ENCODE results near the gene TNNT3. TPM values are rescaled to one million over a fixed set of nuclear protein-coding genes. Genes with fewer than 3 reads are reported as not detected.

The TNNT3 gene
- total RNA-seq, 1 experiment from 2014 or later = 0.71 TPM

DNA sequence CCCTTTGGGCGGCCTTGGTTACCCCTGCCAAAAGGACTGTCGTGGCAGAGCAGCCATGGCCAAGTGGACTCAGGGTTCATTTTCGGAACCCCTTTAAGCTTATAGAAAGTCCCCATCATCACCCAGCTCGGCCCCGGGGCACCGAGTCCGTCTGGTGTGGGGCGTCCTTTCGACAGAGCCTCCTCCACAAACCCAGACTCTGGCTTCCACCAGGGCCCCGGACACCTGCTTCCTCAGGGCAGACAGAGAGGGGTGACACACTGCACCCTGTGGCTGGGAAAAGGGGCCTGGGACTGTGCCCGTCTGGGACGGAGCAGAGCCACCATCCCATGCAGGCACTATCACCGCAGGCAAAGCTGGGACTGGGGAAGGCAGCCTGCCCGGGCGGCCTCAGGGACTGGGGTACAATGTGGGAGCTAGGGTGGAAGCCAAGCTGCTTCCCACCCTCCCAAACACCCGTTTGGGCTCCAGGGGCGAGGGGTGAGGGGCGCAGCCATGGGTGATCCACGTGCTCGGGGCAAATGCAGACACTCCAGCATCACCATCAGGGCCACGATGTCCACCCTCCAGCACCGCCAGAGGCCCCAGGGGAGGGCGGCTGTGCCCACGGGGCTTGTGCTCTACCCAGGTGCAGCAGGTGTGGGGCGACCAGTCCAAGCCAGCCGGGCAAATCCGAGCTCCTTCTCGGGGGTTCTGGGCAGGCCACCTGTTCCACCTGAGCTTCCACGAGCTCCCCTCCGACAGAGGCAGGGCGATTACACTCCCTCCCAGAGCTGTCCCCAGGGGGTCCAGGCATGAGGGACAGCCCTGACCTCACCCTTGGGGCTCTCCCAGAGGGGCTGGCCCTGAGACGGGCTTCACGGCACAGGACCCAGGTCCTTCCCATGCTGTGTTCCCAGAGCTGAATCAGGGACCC lies 15.9 kb downstream of the TNNT3 start:
- Histone ChIP-seq H4K20me1 (ENCODE audit: insufficient read depth) (no peaks in the 10 kb centered on the region), H3K9me3 (ENCODE audit: control insufficient read depth in 1 of 2, insufficient read depth in 1 of 2, low read depth in 1 of 2, low read length in 2 of 2) (no peaks in the 10 kb centered on the region), H3K4me1 (ENCODE audit: control insufficient read depth in 1 of 2, insufficient read depth in 2 of 2, low read length in 2 of 2) (no peaks in the 10 kb centered on the region), H3K27ac (ENCODE audit: low read depth, low read length) (no peak overlapping the region), H3K4me2 (ENCODE audit: low read length) (no peak overlapping the region), H3K27me3 (ENCODE audit: insufficient read depth, low read length) (no peaks in the 10 kb centered on the region), H2AFZ (ENCODE audit: low read depth, low read length, poor library complexity, severe bottlenecking) (no peak overlapping the region), H3K4me3 (replicated peaks in 1 of 2; ENCODE audit: low read depth in 1 of 2, low read length in 2 of 2) (no peak overlapping the region), H3K79me2 (ENCODE audit: insufficient read depth, low read length) (no peaks in the 10 kb centered on the region), H3K9me2 (ENCODE audit: insufficient read depth) (no peaks in the 10 kb centered on the region), H3K36me3 (ENCODE audit: control insufficient read depth in 1 of 2, insufficient read depth in 2 of 2, low read length in 2 of 2) (no peaks in the 10 kb centered on the region), H3K9ac (ENCODE audit: low read length) (no peak overlapping the region)
- POLR2A ChIA-PET = no interaction called here
- BruUV-seq (replicated peaks) = no TSS peak
- ATAC-seq (no peak), DNase-seq (ENCODE audit: low read depth, low spot score) (no peak)
- intact Hi-C loops (cut with micrococcal nuclease) = no loop called here
- RAD21 ChIA-PET (ENCODE audit: low non-redundant PET in 1 of 2, low total read pairs in 2 of 2, uncharacterized antibody in 2 of 2, unreplicated experiment in 2 of 2) = no interaction called here
- no peak for TF ChIP-seq EZH2phosphoT487 (IDR thresholded peaks at IDR 0.05; ENCODE audit: borderline replicate concordance)
- no peak for TF ChIP-seq SIN3A (IDR thresholded peaks at IDR 0.05; ENCODE audit: low read depth)
- TF ChIP-seq, protein P1, sequence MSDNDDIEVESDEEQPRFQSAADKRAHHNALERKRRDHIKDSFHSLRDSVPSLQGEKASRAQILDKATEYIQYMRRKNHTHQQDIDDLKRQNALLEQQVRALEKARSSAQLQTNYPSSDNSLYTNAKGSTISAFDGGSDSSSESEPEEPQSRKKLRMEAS (IDR thresholded peaks at IDR 0.05) = no peak
- no peak for TF ChIP-seq RAD21 (IDR thresholded peaks at IDR 0.05; ENCODE audit: low read depth)
- no peak for TF ChIP-seq TCF7L2 (IDR thresholded peaks at IDR 0.05; ENCODE audit: borderline replicate concordance, extremely low read depth, insufficient read depth, insufficient read length)
- no peak for TF ChIP-seq YY1 (IDR thresholded peaks at IDR 0.05; ENCODE audit: extremely low read depth, insufficient replicate concordance, low read depth, low read length)
- TF ChIP-seq, protein P2, sequence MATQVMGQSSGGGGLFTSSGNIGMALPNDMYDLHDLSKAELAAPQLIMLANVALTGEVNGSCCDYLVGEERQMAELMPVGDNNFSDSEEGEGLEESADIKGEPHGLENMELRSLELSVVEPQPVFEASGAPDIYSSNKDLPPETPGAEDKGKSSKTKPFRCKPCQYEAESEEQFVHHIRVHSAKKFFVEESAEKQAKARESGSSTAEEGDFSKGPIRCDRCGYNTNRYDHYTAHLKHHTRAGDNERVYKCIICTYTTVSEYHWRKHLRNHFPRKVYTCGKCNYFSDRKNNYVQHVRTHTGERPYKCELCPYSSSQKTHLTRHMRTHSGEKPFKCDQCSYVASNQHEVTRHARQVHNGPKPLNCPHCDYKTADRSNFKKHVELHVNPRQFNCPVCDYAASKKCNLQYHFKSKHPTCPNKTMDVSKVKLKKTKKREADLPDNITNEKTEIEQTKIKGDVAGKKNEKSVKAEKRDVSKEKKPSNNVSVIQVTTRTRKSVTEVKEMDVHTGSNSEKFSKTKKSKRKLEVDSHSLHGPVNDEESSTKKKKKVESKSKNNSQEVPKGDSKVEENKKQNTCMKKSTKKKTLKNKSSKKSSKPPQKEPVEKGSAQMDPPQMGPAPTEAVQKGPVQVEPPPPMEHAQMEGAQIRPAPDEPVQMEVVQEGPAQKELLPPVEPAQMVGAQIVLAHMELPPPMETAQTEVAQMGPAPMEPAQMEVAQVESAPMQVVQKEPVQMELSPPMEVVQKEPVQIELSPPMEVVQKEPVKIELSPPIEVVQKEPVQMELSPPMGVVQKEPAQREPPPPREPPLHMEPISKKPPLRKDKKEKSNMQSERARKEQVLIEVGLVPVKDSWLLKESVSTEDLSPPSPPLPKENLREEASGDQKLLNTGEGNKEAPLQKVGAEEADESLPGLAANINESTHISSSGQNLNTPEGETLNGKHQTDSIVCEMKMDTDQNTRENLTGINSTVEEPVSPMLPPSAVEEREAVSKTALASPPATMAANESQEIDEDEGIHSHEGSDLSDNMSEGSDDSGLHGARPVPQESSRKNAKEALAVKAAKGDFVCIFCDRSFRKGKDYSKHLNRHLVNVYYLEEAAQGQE (IDR thresholded peaks at IDR 0.05; ENCODE audit: low read depth) = no peak
- no peak for TF ChIP-seq SP1 (IDR thresholded peaks at IDR 0.05; ENCODE audit: low read depth)
- TF ChIP-seq CEBPB (IDR thresholded peaks at IDR 0.05; ENCODE audit: low read depth) = no peak
- TF ChIP-seq, protein P3, sequence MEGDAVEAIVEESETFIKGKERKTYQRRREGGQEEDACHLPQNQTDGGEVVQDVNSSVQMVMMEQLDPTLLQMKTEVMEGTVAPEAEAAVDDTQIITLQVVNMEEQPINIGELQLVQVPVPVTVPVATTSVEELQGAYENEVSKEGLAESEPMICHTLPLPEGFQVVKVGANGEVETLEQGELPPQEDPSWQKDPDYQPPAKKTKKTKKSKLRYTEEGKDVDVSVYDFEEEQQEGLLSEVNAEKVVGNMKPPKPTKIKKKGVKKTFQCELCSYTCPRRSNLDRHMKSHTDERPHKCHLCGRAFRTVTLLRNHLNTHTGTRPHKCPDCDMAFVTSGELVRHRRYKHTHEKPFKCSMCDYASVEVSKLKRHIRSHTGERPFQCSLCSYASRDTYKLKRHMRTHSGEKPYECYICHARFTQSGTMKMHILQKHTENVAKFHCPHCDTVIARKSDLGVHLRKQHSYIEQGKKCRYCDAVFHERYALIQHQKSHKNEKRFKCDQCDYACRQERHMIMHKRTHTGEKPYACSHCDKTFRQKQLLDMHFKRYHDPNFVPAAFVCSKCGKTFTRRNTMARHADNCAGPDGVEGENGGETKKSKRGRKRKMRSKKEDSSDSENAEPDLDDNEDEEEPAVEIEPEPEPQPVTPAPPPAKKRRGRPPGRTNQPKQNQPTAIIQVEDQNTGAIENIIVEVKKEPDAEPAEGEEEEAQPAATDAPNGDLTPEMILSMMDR (IDR thresholded peaks at IDR 0.05 in 2 of 3, conservative IDR thresholded peaks at IDR 0.05 in 1 of 3; ENCODE audit: borderline replicate concordance in 1 of 3, insufficient read depth in 1 of 3, low read depth in 2 of 3, low read length in 2 of 3) = no peak
- no peak for TF ChIP-seq JUND (IDR thresholded peaks at IDR 0.05)
- TF ChIP-seq POLR2AphosphoS5 (IDR thresholded peaks at IDR 0.05; ENCODE audit: low read depth, low read length) = no peak
- no peak for TF ChIP-seq SRF (IDR thresholded peaks at IDR 0.05; ENCODE audit: low read depth)
- no peak for TF ChIP-seq ELF1 (IDR thresholded peaks at IDR 0.05; ENCODE audit: borderline replicate concordance, low read depth)
- TF ChIP-seq ZFX (IDR thresholded peaks at IDR 0.05) = no peak
- CTCF ChIA-PET = no interaction called here
